Amniotic stem cell (primary cell): ENCODE data around the gene SERHL2.
"Not testable (repeated sequence)": the region's sequence is repeated elsewhere in the genome, so short reads cannot be mapped to it uniquely, and the experiment has no call there.

Source experiments
- DNase-seq: peaks from one replicate; lab custom pipeline; 2025; lab: John Stamatoyannopoulos, UW

The SERHL2 gene, protein sequence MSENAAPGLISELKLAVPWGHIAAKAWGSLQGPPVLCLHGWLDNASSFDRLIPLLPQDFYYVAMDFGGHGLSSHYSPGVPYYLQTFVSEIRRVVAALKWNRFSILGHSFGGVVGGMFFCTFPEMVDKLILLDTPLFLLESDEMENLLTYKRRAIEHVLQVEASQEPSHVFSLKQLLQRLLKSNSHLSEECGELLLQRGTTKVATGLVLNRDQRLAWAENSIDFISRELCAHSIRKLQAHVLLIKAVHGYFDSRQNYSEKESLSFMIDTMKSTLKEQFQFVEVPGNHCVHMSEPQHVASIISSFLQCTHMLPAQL

DNA sequence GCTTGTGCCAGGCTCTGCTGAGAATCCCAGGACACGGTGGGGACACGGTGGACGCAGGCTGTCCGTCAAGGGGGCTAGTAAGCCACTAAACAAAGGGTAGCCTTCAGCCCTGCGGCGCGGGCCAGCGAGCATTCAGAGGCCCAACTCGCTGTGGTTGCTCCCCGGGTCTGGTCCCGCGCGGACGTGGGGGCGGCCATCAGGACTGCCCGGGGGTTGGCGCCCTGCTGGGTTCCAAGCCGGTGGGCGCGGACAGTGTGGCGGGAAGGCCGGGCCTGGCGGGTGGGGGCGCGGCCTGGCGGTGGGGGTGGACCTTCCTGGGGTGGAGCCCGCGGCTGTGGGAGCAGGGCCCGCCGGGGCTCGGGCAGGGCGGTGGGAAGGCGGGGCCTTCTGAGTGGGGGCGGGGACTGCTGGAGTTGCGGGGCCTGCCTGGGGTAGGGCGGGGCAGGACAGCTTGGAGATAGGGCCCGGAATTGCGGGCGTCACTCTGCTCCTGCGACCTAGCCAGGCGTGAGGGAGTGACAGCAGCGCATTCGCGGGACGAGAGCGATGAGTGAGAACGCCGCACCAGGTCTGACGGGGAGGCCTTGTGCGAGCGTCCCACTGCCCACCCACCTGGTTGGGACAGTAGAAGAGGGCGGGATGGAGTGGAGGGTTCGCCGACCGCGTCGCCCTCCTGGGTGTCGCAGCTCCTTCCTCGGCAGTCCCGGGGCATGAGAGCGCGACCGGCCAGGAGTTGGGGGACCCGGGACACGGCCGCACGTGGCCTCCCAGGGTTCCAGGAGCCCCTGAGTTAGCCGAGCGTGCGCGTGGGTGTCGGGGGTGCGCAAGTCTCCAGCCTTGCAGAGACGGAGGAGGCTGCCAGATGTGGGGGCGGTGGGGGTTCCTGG lies at the start of gene SERHL2:
Gene SERHL2, plus strand, starts transcription at position 482 of the 887 bp plus-strand sequence. Its CDS starts 65 bp downstream, at position 547.
- peak; percentile 33 for DNase-seq

DNA sequence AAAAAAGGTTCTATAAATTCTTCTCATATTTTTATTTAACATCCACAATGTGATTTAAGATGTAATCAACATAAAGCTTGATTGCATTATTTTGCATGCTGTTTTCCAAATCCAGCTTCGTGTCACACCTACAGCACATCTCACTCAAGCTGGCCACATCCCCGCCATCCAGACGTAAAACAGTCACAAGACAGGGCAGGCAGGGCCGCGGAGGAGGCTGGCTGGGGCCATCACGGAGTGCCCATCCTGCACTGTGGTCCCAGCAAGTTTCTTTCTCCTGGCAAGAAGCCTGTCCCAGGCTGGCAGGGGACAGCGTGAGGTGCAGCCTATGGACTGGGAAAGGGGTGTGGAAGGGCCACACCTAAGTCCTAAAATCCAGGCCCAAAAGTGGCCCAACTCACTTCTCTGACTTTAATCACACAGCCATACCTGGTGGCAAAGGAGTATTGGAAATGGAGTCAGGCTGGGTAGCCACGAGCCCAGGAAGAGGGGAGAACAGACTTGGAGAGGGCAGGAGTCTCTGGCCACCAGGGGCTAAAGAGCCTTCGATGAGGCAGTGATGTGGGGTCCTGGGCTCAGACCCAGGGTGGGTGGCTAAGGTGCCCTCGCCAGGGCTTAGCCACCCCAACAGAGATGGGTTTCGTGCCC lies 45.3 kb upstream of the SERHL2 start:
- DNase-seq: not testable (repeated sequence)

DNA sequence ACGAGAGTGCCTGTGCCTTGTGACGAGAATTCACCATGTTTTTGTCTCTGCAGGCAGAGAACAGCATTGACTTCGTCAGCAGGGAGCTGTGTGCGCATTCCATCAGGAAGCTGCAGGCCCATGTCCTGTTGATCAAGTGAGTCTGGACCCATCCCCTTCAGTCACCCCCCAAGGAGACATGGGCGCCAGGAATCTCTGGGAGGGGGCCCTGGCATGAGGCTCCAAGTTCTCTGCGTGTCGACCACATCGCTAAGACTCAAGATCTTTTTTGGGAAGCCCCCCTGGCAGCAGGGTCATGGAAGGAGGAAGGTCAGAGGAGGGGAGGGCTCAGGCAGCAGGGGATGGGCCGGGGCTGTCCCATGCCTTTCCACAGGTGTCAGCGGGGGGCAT lies 44.8 kb upstream of the SERHL2 start:
- not testable (repeated sequence) for DNase-seq

DNA sequence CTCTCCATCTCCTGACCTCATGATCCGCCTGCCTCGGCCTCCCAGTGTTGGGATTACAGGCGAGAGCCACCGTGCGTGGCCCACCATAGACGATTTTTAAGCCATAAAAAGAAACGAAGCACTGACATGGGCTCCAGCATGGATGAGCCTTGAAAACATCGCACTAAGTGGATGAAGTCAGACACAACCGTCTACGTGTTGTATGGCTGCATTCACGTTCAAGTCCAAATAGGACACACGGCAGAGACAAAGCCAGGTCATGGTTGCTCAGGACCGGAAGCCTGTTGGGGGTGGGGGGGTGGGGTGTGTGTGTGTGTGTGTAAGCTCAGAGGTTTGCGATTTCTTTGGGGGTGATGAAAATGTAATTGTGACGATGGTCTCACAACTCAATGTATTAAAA lies 44.2 kb upstream of the SERHL2 start:
- no peak for DNase-seq

DNA sequence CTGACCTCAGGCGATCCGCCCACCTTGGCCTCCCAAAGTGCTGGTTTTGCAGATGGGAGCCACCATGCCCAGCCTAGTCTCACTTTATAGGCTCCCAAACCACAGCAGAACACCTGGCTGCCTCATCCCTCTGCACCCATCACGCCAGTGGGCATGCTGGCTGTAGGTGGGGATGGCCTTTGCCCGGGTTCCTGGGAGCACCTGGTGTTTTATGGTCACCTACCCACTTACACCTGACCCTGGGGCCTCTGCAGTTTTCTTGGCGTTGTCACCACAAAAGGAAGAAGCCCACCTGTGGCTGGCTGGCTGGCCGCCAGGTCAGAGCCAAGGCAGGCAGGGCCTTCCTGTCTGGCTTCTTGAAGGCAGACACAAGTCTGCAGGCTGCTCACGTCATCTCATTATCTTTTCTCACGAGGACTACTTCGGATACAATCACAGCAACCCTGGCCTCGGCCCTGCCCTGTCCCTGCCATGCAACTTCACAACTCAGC lies 42.3 kb upstream of the SERHL2 start:
- no peak for DNase-seq

DNA sequence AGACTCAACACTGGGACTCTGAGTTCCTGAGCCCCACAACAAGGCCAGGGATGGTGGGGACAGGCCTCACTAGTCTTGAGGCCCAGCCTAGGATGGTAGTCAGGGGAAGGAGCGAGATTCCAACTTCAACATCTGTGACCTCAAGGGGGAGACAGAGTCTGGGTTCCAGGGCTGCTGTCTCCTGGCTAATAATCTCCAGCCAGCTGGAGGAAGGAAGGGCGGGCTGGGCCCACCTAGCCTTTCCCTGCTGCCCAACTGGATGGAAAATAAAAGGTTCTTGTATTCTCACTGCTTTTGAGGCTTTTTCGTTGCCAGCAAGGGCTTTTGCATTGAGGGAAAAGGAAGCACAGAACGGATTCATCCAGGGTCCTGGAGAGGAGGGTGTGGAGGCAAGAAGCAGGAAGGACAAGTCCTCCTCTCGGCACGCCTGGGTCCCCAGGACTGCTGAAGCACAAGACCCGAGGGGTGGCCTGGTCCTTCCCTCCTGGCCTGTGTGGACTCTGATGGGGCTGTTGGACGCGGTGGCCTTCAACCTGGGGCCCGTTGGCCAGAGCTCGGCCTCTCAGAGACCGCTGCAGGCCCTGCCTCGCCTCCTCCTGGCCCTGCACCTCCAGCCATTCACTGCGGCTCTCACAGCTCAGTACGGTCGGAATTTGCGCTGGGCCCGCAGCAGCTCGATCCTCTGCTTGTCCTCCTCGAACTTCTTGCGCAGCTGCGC lies 41.3 kb upstream of the SERHL2 start:
- DNase-seq: not testable (repeated sequence)

DNA sequence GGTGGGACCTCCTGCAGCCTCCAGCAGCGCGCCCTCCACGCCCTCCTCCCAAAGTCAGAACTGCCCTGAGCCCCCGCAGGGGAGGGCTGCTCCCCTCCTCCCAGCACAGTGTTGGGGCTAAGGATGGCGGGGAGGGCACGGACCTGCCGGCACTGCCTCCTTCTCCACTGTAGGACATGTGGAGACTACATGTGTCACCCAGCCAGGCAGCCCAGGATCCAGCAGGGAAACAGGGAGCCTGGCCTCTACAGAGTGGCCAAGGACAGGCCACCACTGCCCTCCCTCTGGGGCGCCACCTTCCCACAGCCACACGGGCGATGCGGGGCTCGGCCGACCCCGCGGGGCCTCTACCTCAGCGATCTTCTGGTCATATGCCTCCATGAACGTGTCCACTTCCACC lies 39.4 kb upstream of the SERHL2 start:
- not testable (repeated sequence) for DNase-seq

DNA sequence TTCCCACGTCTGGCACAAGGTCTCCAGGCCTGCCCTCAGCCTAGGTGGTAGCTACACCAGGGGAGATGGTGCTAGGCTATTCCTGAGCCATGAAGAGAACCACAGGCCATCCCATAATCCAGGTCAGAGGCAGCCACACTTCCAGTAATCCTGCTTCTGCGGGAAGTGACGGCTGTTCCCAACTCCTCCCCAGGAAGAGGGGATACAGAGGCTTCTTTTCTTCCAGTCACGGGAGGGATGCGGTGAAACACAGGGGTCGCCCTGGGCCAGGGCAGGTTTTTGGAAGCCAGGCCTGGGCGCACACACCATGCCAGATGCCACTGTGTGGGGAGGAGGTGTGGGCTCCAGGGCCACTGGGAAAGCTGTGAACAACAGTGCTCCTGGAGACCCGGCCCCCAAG lies 38.5 kb upstream of the SERHL2 start:
- DNase-seq: not testable (repeated sequence)

DNA sequence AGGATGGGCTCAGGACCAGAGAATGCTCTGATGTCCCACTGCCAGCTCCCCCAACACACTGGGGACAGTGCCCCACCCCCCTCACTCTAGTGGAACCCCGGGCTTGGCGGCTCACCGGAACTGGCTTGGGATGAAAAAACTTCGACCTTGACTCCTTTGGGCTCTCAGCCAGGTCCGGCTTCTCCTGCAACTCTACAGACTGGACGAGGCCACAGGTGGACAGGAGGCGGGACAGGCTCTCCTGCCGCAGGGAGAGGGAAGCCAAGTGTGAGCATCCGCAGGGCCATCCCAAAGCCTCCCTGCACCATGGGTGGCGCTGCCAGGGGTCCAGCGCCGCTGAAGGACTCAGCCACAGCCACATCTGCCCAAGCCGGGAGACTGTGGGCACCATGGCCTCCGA lies 37.9 kb upstream of the SERHL2 start:
- DNase-seq: no peak

DNA sequence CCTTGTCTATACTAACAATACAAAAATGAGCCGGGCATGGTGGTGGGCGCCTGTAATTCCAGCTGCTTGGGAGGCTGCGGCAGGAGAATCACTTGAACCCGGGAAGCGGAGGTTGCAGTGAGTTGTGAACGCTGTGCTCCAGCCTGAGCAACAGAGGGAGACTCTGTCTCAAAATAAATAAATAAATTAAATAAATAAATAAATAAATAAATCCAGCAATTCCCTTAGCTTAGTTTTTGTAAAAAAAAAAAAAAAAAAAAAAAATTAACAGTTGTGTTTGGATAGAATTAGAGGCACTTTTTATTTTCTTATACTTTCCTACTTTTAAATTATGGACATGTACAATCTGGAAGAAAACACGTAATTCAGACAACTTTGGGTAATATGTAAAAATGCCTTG lies 36.7 kb upstream of the SERHL2 start:
- not testable (repeated sequence) for DNase-seq

DNA sequence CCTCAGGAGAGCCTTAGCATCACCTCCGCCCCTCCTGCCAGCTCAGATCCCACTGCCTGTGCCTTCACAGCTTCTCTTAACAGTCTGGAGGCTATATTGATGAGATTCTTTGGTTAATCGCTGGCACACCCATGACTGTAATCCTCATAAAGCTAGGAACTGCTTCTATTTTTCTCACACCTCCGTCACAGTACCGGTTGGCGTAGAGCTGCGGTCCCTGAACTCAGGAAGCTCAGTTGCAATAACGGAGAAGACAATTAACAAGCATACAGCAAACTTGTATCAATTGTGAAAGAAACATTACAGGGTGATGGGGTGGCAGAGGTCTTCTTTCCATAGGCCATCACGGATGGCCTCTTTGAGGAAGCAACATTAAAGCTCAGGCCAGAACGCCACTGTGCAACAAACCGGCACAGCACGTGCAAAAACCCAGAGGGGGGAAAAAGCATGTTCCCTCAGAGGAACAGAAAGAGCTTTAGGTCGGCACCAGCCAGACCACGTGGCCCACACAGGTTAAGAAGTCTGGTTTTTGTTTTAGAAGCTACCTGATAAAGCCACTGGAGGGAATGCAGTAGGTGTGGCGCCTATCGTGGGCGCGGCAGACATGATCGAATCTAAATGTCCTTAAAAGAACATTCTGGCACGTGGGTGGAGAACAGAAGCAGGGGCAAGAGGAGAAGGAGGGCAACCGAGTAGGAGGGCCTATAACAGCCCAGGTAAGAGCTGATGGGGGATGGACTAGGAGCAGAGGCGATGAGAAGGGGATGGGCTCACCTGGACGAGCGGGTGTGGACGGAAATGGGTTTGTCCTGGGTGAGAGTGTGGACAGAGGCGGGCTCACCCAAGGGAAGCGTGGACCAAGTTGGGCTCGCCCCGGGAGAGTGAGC lies 34.9 kb upstream of the SERHL2 start:
- not testable (repeated sequence) for DNase-seq

DNA sequence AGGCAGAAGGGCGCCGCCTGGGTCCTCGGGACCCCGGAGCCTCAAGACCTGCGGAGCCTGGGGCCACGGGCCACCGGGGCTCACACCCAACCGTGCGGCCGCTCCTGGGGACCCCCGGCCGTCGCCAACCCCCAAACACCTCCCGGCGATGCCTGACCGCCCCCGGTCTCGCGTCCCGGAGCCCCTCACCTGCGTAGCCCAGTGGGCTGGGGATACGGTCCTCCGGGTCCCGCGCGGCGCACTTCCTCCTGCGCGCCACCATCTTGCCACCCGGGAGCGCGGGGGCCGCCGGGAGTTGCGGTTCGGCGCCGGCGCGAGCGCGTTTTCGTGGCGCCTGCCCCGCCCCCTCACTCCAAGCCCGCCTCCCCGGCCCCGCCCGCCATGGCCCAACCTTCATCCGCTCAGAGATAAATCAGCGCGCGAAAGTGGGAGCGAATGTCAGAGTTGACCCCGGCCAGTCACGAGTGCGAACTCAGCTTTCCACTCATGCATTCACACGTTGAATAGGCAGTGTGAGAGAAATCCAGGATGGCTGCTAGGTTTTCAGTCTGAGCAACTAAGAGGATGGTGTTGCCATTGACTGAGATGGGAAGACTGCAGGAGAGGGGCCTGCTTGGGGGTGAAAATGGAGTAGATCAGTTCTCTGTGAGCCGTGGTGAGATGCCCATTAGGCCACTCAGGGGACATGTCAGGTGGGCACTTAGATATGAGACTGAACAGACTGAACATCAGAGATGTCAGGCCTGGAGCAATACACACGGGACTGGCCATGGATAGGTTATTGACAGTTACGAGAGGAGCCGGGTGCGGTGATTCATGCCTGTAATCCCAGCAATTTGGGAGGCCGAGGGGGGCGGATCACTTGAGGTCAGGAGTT lies 34.0 kb upstream of the SERHL2 start, which contains the start of gene RRP7A:
Gene RRP7A, minus strand, starts transcription at position 272 of the 877 bp plus-strand sequence. Its CDS starts 10 bp downstream, at position 262.
- peak; percentile 10 for DNase-seq

DNA sequence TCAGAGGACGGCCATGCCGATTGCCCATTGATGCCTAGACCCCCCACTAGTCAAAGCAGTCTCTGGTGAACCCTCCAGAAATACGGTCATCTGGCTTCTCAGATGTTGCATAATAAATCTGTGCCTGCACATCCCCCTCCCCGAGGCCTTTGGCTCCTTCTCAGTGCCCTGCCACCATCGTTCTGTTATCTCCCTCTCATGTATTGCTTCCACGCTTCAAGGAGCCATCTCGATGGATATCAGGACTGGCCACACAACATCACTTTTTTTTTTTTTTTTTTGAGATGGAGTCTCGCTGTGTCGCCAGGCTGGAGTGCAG lies 32.6 kb upstream of the SERHL2 start:
- DNase-seq: no peak

DNA sequence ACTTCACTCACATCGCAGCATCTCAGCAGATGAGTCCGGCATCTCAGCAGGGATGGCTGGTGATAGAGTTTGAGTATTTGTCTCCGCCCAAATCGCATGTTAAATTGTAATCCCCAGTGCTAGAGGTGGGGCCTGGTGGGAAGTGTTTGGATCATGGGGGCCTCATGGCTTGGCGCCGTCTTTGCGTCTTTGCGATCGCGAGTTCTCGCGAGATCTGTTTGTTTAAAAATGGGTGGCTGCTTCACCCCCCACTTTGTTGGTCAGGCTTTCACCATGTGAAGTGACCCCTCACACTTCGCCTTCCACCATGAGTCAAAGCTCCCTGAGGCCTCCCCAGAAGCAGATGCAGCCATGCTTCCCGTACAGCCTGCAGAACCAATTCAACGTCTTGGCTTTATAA lies 31.2 kb upstream of the SERHL2 start:
- no peak for DNase-seq

DNA sequence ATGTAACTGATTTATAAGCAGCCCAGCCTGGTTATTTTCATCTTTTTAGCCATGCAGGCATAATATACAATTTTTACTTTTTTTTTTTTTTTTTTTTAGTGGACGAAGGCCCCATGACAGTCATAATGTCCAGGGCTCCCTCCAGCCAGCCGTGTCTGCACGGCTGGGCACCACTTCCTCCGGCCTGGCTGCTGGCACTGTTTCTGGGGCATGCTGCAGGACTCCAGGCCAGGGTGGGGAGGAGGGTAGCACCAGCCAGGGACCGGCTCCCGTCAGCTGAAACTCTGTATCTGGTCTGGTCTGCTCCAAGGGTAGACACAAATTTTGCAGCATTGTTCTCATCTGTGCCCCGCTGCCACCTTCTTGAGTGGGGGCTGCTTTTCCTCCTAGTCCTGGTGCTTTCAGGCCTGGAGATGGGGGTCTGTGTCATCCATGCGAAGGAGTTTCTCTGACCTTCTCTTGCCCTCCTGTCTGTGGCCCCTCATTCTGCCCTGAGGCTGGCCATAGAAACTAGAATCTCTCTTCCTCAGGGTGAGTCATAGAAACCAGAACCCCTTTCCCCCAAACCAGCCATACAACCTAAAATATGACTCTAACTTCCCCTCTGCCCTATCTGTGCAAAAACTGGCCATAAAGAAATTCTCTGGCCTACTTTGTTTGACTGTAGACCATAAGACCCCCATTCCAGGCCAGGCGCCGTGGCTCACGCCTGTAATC lies 25.0 kb upstream of the SERHL2 start:
- no peak for DNase-seq

DNA sequence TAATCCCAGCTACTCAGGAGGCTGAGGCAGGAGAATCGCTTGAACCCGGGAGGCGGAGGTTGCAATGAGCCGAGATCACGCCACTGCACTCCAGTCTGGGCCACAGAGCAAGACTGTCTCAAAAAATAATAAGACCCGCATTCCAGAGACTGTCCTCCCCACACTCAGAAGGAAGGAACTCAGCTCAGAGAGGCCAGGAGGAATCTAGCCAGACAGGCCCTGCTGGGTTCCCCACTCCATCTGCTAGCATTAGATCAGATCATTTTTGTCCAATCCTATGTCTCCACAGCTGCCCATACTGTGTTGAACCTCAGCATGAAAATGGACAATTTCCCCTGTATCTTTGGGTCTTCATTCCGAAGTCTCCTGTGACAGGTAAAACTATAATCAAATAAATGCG lies 24.3 kb upstream of the SERHL2 start:
- DNase-seq: not testable (repeated sequence)

DNA sequence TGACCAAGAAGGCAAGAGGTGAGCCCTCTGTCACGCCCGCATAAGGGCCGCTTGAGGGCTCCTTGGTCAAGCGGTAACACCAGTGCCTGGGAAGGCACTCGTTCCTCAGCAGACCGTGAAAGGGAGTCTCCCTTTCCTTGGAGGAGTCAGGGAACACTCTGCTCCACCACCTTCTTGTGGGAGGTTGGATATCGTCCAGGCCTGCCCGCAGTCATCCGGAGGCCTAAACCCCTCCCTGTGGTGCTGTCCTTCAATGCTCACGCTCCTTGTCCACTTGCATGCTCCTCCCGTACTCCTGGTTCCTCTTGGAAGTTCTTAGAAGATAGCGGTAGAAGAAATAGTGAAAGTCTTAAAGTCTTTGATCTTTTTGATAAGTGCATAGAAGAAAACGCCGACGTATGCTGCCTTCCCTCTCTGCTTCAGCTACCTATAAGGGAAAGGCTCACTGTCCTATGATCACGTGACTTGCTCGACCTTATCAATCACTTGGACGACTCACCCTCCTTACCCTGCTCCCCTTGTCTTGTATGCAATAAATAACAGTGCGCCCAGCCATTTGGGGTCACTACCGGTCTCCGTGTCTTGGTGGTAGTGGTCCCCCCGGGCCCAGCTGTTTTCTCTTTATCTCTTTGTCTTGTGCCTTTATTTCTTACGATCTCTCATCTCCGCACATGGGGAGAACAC lies 22.2 kb upstream of the SERHL2 start:
- DNase-seq: not testable (repeated sequence)

DNA sequence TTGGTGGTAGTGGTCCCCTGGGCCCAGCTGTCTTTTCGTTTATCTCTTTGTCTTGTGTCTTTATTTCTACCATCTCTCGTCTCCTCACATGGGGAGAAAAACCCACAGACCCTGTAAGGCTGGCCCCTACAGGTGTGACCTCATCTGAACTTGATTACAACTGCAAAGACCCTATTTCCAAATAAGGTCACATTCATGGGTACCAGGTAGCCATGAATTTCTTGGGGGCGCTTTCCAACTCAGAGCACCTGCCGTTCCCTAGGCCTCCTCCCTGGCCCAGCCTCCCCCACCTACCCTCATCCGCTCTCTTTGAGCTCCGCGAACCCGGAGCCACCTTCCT lies 20.1 kb upstream of the SERHL2 start:
- DNase-seq: no peak
